GM19099 (cell line): ENCODE data around the gene DISC1.

ENCODE experiments used
- POLR2A ChIP-seq: IDR thresholded peaks from 3 replicates; pipeline ENCODE4 v1.6.1; 2011; ENCODE audit warnings: low read depth; ENCODE audit not compliant: insufficient read length; ENCODE audit errors: extremely low read depth

Gene DISC1

DNA sequence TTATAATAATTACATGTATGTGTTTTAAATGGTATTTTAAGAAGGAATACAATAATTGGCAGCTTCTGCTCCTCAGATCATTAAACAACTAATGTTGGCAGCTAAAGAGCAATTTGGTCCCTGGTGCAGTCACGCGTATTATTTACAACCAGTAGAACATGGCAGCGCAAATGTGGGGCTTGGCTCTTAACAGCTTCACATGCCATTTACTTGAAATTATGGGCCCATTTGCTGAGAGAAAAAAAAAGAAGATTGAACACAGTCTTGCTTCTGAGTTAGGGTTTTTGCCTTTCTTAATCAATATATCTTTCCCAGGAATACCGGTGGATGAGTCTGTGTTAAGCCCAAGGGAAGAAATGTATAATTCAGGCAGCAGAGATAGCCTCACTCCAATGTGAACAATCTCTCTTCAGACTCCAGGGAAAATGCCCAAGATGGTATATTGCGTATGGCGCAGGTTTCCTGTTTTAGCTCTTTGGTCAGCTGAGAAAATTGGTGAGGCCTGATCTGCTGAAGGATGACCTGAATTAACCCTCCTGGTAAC lies 174.5 kb downstream of the DISC1 start:
- TF ChIP-seq POLR2A: no peak

DNA sequence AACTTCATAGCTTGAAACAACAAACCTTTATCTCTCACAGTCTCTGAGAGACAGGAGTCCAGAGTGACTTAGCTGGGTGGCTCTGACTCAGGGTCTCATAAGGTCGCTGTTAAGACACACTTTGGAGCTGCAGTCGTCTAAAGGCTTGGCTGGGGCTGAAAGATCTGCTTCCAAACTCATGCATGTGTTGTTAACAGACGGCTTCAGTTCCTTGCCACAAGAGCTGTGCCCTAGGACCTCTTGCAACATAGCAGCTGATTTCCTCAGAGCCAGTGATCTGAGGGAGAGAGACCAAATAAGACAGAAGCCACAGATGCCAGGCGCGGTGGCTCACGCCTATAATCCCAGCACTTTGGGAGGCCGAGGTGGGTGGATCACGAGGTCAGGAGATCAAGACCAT lies 176.8 kb downstream of the DISC1 start:
- TF ChIP-seq POLR2A: no peak

DNA sequence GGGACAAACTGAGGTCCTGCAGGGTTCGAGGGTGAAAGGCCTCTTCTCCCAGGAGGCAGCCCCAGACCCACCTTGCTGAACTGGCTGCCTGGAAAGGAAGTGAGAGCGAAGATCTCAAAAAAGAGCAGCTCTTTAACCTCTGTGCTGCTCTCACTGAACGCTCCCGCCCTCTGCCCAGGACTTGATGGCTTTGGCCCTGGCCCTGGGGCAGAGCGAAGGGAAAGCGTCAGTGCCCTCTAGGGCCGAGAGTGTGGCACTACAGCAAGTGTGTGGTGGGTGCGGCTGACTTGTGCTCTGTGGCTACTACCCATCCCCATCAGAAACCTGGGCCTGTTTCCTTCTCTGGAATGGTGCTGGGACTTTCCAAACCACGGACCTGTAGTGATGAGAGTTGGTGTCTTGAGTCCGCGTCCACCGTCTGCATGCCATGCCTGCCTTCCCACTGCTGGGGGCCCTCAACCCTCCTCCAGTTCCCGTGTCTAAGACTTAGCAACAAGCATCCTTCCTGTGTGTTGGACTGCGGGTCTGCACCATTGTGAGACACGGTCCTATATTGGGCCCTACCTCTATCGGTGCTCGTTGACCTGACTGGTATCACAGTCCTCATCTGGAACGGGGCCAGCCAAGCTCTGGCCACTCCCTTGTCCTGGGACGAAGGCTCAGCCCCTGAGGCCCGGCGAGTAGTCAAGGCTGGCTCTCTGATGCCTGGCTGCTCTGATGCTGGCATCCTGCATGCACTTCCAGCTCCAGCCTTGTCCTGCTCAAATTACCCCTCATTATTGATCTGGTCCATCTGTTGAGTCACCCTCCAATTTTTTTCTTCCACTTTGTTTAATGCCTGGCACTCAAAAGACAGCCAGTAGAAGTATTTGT lies 180.3 kb downstream of the DISC1 start:
- TF ChIP-seq POLR2A: no peak

DNA sequence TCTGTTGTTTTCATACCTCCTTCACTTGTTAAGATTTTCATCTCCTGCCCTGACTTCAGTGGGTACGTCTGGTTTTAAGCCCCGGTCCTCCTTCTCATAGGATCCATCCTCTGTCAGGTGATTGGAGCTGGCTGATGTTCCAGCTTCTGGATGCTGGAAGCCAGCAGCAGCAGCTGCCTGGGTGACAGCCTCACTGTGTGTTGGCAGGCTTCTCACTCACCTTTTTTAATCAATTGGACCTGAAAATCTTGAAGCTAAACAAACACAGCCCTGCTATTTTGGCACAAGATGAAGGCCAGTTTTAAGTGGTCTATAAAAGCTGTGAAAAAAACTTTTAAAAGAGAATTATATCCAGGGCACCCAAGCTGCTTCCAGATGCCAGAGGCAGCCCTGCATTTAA lies 181.0 kb downstream of the DISC1 start:
- TF ChIP-seq POLR2A: no peak

DNA sequence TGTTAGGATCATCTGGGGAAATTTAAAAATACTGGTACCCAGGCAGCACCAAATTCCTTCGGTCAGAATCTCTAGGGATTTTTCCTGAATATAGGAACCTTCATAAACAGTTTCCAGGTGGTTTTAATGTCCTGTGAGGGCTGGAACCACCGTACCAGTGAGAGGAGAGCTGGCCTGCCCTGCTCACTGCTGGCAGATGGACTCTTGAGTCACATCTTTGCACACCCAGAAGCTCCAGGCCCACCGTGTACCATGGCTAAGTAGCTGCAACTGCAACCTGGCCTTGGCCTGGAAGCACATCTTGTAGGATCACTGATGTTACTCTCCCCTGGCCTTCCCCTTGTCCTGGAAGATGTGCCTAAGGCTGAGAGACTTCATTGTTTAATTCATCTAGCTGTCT lies 181.5 kb downstream of the DISC1 start:
- no peak for TF ChIP-seq POLR2A

DNA sequence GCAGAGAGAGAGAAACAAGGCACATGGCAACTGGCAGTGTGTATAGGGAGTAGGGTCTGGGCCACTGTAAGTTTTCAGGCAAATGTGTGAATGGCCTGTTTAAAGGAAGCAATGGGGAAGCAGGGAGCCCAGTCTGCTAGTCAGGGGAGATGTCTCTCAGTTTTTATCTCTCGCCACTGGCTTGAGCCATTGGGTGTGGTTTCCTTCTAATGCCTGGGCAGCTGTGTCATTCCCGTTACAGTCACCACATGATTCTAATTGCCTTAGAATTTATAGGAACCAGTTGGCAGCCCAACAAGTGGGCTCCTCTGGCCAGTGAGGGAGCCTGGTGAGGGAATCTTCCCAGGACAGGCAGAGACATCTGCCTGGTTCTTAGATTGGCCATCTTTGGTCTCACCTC lies 182.4 kb downstream of the DISC1 start:
- no peak for TF ChIP-seq POLR2A

DNA sequence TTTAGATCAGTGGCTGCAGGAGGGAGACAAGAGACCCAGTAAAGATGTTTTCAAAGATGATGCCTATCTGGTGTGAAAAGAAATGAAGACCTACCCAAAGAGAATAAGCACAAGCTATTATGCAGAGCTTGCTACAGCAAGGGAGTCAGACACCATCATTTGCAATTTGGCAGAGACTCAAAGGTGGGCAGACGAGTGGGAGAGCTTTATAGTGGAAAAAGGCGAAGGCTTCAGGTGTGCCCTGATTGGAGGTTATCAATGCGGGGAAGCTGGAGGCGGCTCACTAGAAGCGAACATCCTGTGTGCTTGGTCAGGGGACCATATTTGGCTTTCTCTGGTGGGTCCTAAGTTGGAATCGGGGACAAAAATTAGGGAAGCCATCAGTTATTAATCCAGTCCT lies 183.8 kb downstream of the DISC1 start:
- TF ChIP-seq POLR2A: no peak

DNA sequence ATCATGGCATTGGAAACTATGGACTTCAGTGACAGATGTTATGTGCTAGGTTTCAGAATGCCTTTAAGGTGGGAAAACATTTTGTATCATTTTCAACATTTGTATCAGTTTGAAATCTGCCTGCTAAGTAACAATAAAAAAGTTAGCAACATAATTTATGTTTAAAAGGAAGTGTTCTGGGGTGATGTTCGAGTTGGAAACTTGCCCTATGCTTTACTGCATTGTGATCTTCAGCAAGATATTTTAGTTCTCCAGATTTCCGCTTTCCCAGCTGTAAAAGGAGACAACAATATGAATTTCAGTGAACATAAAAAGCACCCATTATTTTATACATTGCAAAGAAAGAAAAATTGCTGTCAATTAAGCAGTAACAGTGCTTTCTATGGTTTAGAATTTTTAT lies 187.4 kb downstream of the DISC1 start:
- no peak for TF ChIP-seq POLR2A

DNA sequence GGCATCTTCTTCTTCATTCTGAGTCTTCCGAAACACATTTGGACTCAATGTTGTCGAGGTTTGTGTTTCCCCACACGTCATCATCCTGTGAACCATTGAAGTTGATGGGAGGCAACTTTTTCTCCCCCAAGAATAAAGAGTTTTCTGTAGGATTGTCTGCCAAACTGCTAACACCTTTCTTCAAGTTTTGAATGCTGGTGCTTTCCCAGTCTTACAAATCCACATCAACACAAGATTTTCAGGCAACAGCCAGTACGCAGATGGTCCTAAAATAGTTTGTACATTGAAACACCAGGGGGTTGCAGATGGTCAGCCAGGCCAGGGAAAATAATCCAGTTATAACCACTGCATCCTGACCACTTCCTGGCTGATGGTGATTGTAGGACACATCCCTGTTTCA lies 187.9 kb downstream of the DISC1 start:
- no peak for TF ChIP-seq POLR2A

DNA sequence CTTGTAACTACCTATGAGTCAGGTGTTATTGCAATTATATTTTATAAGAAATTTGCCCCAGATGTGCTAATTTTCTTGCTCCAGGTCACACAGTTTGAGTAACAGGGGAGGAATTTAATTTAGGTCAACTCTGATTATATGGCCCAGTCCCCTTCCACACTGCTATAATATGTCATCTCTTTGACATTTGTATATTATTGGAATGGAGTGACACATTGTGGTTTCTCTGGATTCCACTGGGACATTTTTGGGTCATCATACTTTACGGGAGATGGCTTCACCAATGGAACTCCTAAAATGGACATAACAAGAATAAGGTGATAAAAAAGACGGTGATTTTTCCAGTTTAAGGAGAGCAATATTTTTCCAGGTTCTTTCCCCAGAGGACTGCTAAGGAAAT lies 191.2 kb downstream of the DISC1 start:
- no peak for TF ChIP-seq POLR2A

DNA sequence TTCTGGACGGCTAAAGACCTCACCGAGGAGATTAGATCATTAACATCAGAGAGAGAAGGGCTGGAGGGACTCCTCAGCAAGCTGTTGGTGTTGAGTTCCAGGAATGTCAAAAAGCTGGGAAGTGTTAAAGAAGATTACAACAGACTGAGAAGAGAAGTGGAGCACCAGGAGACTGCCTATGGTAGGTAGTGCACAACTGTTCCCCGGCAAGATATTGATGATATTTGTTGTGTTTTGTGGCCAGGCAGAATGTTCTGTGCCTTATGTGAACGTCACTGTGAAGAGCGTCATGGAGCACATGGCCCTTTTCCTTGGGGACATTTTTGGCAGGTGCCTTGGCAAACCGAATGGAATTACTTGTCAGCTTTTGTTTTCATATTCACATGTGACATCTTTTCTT lies 191.7 kb downstream of the DISC1 start:
- TF ChIP-seq POLR2A: no peak

DNA sequence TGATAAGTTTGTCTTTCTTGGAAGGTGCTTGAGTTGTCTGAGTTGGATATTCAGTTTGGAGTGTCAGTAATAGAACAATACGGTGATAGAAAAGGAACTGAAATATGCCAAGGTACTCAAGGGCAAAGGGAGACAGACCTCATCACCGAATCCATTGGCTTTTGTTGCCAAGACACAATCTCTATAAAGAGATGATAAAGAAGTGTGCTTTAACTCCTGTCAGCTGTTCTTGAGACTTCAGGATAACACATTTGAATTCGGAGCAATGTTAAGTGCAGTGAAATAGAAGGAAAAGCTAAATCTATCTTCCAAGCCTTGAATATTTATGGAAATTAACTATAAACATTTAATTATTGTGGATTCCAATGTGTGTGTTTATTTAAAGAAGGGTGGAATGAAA lies 194.7 kb downstream of the DISC1 start:
- TF ChIP-seq POLR2A: no peak

DNA sequence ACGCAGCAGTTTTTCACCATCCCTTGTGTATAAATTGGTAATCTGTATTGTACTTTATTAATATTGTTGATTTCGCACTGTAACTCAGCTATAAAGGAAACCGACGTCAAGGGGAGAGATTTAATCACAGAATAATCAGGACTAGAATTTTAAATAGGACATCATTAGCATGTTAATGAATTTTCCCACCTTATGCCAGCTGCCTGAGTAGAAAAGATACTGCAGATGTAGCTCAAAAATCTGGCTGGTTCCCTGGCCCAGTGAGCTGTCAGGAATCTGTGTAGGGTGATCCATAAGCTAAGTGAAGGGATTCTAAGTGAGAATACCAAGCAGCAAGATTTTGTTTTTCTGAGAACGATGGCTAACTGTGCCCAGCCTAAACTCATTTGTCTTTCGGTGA lies 195.5 kb downstream of the DISC1 start:
- no peak for TF ChIP-seq POLR2A

DNA sequence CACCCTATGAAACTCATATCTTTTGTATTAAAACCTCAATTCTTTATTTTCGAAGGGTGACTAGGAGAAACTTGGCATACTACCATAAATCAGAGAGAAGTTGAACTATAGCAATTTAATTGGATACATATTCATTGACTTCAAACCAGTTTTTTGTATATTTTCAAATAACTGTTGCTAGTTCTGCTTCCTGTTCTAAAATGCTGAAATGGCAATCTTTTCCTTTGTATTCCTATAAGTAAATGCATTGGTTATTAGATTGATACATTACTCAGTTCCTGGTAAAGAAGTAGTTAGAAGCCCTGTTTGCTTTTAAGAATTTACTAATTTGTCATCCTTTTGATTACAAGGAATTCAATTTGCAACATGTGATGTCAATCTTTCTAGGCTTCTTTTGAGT lies 200.0 kb downstream of the DISC1 start:
- no peak for TF ChIP-seq POLR2A

DNA sequence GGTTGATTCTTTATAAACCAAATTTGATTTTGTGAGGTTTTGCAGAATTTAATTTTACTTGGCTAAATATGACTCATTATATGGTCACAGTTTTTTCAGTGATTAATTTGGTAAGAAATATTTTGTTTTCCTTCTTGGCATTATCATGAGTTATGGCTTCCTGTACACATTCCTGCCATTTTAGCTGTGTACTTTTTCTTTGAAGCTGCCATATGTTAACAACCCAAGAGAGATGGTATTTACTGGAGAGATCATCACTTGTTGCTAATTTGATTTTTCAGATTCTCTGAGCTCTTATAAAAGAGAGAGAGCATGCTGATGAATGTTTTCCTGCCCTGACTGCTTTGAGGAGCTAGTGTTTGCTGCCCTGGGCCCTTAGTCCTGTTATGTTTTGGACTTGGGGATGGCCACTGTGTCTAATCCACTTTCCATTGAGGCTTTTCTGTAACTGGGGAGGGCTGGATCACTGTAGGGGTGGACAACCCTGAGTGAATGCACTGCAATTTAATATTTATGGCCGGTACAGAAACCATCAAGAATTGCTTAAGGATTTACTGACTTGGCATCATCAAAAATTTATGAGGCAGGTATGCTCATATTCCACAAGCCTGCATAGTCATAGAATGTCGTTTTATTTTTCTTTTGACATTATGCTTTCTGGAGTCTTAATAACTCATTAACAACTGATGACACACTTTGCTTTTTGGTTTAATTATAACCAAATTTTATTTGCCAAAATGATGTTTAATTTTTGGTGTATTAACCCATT lies 200.9 kb downstream of the DISC1 start:
- no peak for TF ChIP-seq POLR2A
